ENCODE measurements around the gene ESM1. TPM values are rescaled to one million over a fixed set of nuclear protein-coding genes. Genes with fewer than 3 reads are reported as not detected.
A peak's percentile ranks its signal among the peaks of the same experiment; 100 is the strongest.

The ESM1 gene
- polyA plus RNA-seq, 2 of the 4 experiments (the other 2 are of a cell fraction), result not detected

- CTCF ChIA-PET, result no interaction called here
- no peak overlapping the region for H3K27ac ChIP-seq
- no peak overlapping the region for H3K4me2 ChIP-seq
- H3K4me1 ChIP-seq, result no peaks in the 10 kb centered on the region
- FAIRE-seq (no peak), ATAC-seq (no peak), DNase-seq (ENCODE audit: low read depth in 1 of 2, low spot score in 1 of 2) (no peak)
- POLR2A ChIA-PET, result no interaction called here
- no peak overlapping the region for H3K4me3 ChIP-seq
- TF ChIP-seq JUNB (IDR thresholded peaks at IDR 0.05) (no peak), PHF8 (IDR thresholded peaks at IDR 0.05; ENCODE audit: borderline replicate concordance, low read depth) (peak; percentile 12; the same call in 1 of the 2 replicates)
- no peaks in the 10 kb centered on the region for H3K9me3 ChIP-seq
- 32% methylated on average over 10 of the region's 10 CpGs for WGBS (ENCODE audit: missing lambda C conversion rate)
These were observed 45.4 kb upstream of the ESM1 start for GRCh38 chr5:55030676-55031369.

GRCh38 chr5:55030220-55030619, 44.8 kb upstream of the ESM1 start:
- no peak for FAIRE-seq
- ATAC-seq, result no peak
- no peak for DNase-seq (ENCODE audit: low read depth in 1 of 2, low spot score in 1 of 2)
- Histone ChIP-seq H3K9me3 (no peaks in the 10 kb centered on the region), H3K27ac (no peak overlapping the region), H3K4me1 (no peaks in the 10 kb centered on the region), H3K4me2 (no peak overlapping the region), H3K4me3 (no peak overlapping the region)
- ChIA-PET CTCF (no interaction called here), POLR2A (no interaction called here)
- 28% methylated on average over 2 of the region's 2 CpGs for WGBS (ENCODE audit: missing lambda C conversion rate)
- no peak for TF ChIP-seq HDAC2 (IDR thresholded peaks at IDR 0.05)
- no peak for TF ChIP-seq NFE2L2 (conservative IDR thresholded peaks at IDR 0.05; ENCODE audit: low read length)
- TF ChIP-seq RNF2 (IDR thresholded peaks at IDR 0.05; ENCODE audit: borderline replicate concordance, low read depth), result no peak
- no peak for TF ChIP-seq RAD21 (conservative IDR thresholded peaks at IDR 0.05 in 1 of 2, IDR thresholded peaks at IDR 0.05 in 1 of 2)
- TF ChIP-seq MAZ (IDR thresholded peaks at IDR 0.05; ENCODE audit: borderline replicate concordance, low read depth, low read length), result no peak
- no peak for TF ChIP-seq JUN (IDR thresholded peaks at IDR 0.05)
- no peak for TF ChIP-seq PBX3 (IDR thresholded peaks at IDR 0.05)
- TF ChIP-seq REST (IDR thresholded peaks at IDR 0.05), result no peak
- no peak for TF ChIP-seq POLR2AphosphoS2 (conservative IDR thresholded peaks at IDR 0.05; ENCODE audit: low read length)
- TF ChIP-seq FOXS1 (CRISPR knock-in tag; IDR thresholded peaks at IDR 0.05), result no peak
- no peak for TF ChIP-seq E2F6 (IDR thresholded peaks at IDR 0.05; ENCODE audit: borderline replicate concordance, low read depth)
- TF ChIP-seq ATOH8 (CRISPR knock-in tag; IDR thresholded peaks at IDR 0.05; ENCODE audit: low read depth), result no peak
- no peak for TF ChIP-seq TP53 (CRISPR knock-in tag; IDR thresholded peaks at IDR 0.05)
- no peak for TF ChIP-seq ZSCAN20 (CRISPR knock-in tag; IDR thresholded peaks at IDR 0.05)
- TF ChIP-seq GATA3 (IDR thresholded peaks at IDR 0.05; ENCODE audit: borderline replicate concordance), result no peak
- no peak for TF ChIP-seq RFX5 (IDR thresholded peaks at IDR 0.05)
- TF ChIP-seq TFCP2L1 (CRISPR knock-in tag; IDR thresholded peaks at IDR 0.05), result no peak
